Measurements from ENCODE around the gene PUSL1.

PUSL1 gene

DNA sequence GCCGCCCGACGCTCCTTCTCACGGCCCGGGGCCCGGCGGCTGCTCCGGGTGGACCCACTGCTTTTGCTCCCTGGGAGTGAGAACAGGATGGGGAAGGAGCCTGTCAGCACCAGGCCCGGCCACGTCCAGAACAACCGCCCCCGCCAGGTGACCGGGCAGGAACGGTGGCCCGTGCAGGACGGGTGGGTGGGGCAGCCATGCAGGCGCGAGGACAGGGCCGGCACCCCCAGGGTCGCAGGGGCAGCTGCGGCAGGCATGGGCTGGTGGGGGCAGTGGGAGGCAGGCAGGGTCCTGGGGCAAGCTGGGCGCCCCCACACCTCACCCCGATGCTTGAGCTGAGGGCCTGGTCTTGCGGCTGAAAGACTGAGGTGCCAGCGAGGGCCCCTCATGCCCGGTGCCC is 28.0 kb downstream of the PUSL1 start:
- Histone ChIP-seq H3K4me3 (no peak overlapping the region), H3K36me3 (peaks cover 15 to 63% (median 56%) of the 10 kb centered on the region in 3 donors), H3K27me3 (no peaks in the 10 kb centered on the region), H3K4me1 (peaks cover 0 to 22% (median 0%) of the 10 kb centered on the region in 4 donors), H3K9me3 (no peaks in the 10 kb centered on the region), H3K27ac (no peak overlapping the region)
- no peak for DNase-seq
- intact Hi-C loops (cut with DNase I; ENCODE audit: low total_unique reads), result no loop called here
- TF ChIP-seq, protein P1, sequence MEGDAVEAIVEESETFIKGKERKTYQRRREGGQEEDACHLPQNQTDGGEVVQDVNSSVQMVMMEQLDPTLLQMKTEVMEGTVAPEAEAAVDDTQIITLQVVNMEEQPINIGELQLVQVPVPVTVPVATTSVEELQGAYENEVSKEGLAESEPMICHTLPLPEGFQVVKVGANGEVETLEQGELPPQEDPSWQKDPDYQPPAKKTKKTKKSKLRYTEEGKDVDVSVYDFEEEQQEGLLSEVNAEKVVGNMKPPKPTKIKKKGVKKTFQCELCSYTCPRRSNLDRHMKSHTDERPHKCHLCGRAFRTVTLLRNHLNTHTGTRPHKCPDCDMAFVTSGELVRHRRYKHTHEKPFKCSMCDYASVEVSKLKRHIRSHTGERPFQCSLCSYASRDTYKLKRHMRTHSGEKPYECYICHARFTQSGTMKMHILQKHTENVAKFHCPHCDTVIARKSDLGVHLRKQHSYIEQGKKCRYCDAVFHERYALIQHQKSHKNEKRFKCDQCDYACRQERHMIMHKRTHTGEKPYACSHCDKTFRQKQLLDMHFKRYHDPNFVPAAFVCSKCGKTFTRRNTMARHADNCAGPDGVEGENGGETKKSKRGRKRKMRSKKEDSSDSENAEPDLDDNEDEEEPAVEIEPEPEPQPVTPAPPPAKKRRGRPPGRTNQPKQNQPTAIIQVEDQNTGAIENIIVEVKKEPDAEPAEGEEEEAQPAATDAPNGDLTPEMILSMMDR (IDR thresholded peaks at IDR 0.05), result no peak

DNA sequence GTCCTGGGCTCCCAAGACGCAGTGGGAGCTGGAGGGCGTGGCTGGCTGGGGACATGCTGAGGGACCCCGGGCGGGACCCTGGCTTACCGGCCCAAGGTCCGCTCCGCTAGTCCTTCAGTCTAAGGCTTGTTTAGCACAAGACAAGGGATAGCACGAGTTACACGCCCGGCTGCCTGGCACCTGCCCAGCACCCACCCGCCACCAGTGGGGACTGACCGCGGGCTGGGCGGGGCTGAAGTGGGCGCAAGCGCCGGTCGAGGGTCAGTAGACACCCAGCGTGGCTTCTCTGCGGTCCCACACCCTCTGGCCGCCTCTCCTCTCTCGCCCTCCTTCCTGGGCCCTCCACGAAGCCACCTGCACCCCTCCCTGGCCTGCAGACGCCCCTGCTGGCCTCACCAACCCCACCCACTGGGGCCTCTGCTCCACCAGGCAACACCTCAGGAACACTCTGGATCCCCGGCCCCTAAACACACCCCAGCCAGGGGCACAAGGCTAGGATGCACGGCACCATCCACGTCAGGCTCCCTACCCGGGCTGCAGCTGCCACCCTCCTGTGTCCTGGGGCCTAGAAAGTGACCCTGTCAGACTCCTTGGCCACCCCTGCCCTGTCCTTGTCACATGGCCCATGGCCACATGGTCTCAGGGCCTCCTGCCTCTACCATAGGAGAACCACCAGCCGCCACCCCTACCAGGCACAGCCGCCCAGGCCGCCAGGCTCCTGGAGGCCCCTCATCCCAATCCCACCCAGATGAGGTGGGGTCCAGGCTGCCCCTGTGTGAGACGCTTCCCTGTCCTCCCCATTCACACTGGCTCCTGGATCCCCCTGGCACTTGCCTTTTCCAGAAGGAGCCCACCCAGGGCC is 28.8 kb downstream of the PUSL1 start:
- no peak overlapping the region for H3K4me3 ChIP-seq
- H3K9me3 ChIP-seq, result no peaks in the 10 kb centered on the region
- no peak for DNase-seq
- intact Hi-C loops (cut with DNase I; ENCODE audit: low total_unique reads), result no loop called here
- H3K27me3 ChIP-seq, result no peaks in the 10 kb centered on the region
- no peak overlapping the region for H3K27ac ChIP-seq
- H3K36me3 ChIP-seq, result peaks cover 15 to 70% (median 61%) of the 10 kb centered on the region in 3 donors
- TF ChIP-seq, protein P1 (IDR thresholded peaks at IDR 0.05), result no peak
- H3K4me1 ChIP-seq, result peaks cover 0 to 16% (median 0%) of the 10 kb centered on the region in 4 donors

GRCh38 chr1:1337793-1338147 is 29.4 kb downstream of the PUSL1 start:
- Histone ChIP-seq H3K4me3 (no peak overlapping the region), H3K9me3 (no peaks in the 10 kb centered on the region), H3K4me1 (peaks cover 0 to 11% (median 0%) of the 10 kb centered on the region in 4 donors), H3K27ac (no peak overlapping the region), H3K36me3 (peaks cover 15 to 71% (median 61%) of the 10 kb centered on the region in 3 donors), H3K27me3 (no peaks in the 10 kb centered on the region)
- no peak for DNase-seq
- intact Hi-C loops (cut with DNase I; ENCODE audit: low total_unique reads), result no loop called here
- TF ChIP-seq, protein P1 (IDR thresholded peaks at IDR 0.05), result no peak

- intact Hi-C loops (cut with DNase I; ENCODE audit: low total_unique reads), result no loop called here
- DNase-seq, result no peak
- peaks cover 0 to 6% (median 0%) of the 10 kb centered on the region in 4 donors for H3K4me1 ChIP-seq
- no peak overlapping the region for H3K27ac ChIP-seq
- TF ChIP-seq, protein P1 (IDR thresholded peaks at IDR 0.05), result no peak
- no peaks in the 10 kb centered on the region for H3K9me3 ChIP-seq
- no peak overlapping the region for H3K4me3 ChIP-seq
- H3K36me3 ChIP-seq, result peaks cover 15 to 71% (median 61%) of the 10 kb centered on the region in 3 donors
- H3K27me3 ChIP-seq, result no peaks in the 10 kb centered on the region
Observed at GRCh38 chr1:1338278-1338677, 29.9 kb downstream of the PUSL1 start.

DNA sequence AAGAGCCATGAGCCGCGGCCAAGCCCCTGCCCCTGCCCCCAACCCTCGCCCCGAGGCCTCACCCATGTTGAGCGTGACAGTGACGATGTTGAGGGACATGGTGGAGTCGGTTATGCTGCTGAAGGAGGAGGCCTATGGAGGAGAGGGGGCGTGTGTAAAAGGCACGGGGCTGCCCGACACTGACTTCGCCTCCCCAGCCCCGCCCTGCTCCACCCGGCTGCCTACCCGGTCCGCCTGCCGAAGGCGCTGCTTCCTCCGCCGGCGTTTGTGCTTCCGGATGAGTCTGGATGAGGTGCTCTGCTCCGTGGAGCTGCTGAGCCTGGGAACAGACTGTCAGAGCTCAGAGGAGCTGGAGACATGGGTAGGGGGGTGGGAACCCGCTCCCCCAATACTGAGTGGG is 31.8 kb downstream of the PUSL1 start:
- intact Hi-C loops (cut with DNase I; ENCODE audit: low total_unique reads), result no loop called here
- no peaks in the 10 kb centered on the region for H3K9me3 ChIP-seq
- H3K4me3 ChIP-seq, result no peak overlapping the region
- H3K27ac ChIP-seq, result no peak overlapping the region
- no peaks in the 10 kb centered on the region for H3K27me3 ChIP-seq
- no peak for DNase-seq
- H3K36me3 ChIP-seq, result peaks cover 15 to 71% (median 61%) of the 10 kb centered on the region in 3 donors
- H3K4me1 ChIP-seq, result peaks cover 0 to 16% (median 3%) of the 10 kb centered on the region in 4 donors
- TF ChIP-seq, protein P1 (IDR thresholded peaks at IDR 0.05), result no peak

Measured in tibial artery (tissue), 4 donors.